ENCODE data around the gene SERPINA1. TPM values are rescaled to one million over a fixed set of nuclear protein-coding genes. Genes with fewer than 3 reads are reported as not detected.

Gene SERPINA1
- total and polyA plus RNA-seq, 10 of the 15 experiments (the other 5 are each of a cell fraction or from before 2014, with no cell fraction given): 0.16 to 6.6 (median 0.53) TPM

- intact Hi-C loops (cut with micrococcal nuclease; ENCODE audit: unreplicated experiment): no loop called here
- no peak for TF ChIP-seq EGR1 (IDR thresholded peaks at IDR 0.05; ENCODE audit: borderline replicate concordance in 1 of 2, low read depth in 2 of 2, low read length in 2 of 2)
- no peak for TF ChIP-seq CEBPB (IDR thresholded peaks at IDR 0.05; ENCODE audit: borderline replicate concordance in 1 of 2, low read depth in 2 of 2, low read length in 2 of 2)
- TF ChIP-seq TARDBP (IDR thresholded peaks at IDR 0.05; ENCODE audit: borderline replicate concordance): no peak
- TF ChIP-seq NFYA (IDR thresholded peaks at IDR 0.05; ENCODE audit: borderline replicate concordance, low read depth, low read length): no peak
- TF ChIP-seq SPI1 (IDR thresholded peaks at IDR 0.05; ENCODE audit: borderline replicate concordance, insufficient read depth, low read depth, low read length): no peak
- TF ChIP-seq SIN3A (IDR thresholded peaks at IDR 0.05; ENCODE audit: low read depth, low read length): no peak
- TF ChIP-seq TCF3 (IDR thresholded peaks at IDR 0.05; ENCODE audit: borderline replicate concordance, insufficient read depth, low read depth, low read length): no peak
- no peak for TF ChIP-seq ZBTB40 (IDR thresholded peaks at IDR 0.05; ENCODE audit: borderline replicate concordance)
- no peak for TF ChIP-seq MEF2B (IDR thresholded peaks at IDR 0.05; ENCODE audit: partially characterized antibody, poor library complexity, severe bottlenecking)
- TF ChIP-seq MYC (IDR thresholded peaks at IDR 0.05; ENCODE audit: insufficient read depth, insufficient read length, insufficient replicate concordance, low read length, severe bottlenecking): no peak
- no peak for TF ChIP-seq IRF4 (IDR thresholded peaks at IDR 0.05; ENCODE audit: low read depth, low read length)
- TF ChIP-seq LARP7 (IDR thresholded peaks at IDR 0.05): no peak
- TF ChIP-seq NFXL1 (IDR thresholded peaks at IDR 0.05; ENCODE audit: borderline replicate concordance): no peak
- TF ChIP-seq EED (IDR thresholded peaks at IDR 0.05; ENCODE audit: low read depth): no peak
- no peak for TF ChIP-seq EZH2 (IDR thresholded peaks at IDR 0.05; ENCODE audit: borderline replicate concordance, control insufficient read depth, low read depth, low read length)
- DNase-seq (ENCODE audit: low read depth, low spot score) (no peak), ATAC-seq (no peak), FAIRE-seq (no peak)
- H3K4me2 ChIP-seq (ENCODE audit: control insufficient read depth, insufficient read depth): no peak overlapping the region
- no peak overlapping the region for H3K27ac ChIP-seq (ENCODE audit: control insufficient read depth, insufficient read depth)
- BruUV-seq (replicated peaks): no TSS peak
- H3K4me3 ChIP-seq: no peak overlapping the region
- H3K9me3 ChIP-seq (replicated peaks; ENCODE audit: control insufficient read depth, insufficient read depth, low read length): no peaks in the 10 kb centered on the region
- in situ Hi-C loops (cut with MboI): no loop called here
- no peaks in the 10 kb centered on the region for H3K79me2 ChIP-seq (ENCODE audit: control insufficient read depth, insufficient read depth, low read length)
- WGBS (ENCODE audit: insufficient coverage, insufficient replicate concordance, low lambda C conversion rate, missing lambda C conversion rate): 26% methylated on average over 9 of the region's 9 CpGs
- SMC1A ChIA-PET (ENCODE audit: uncharacterized antibody, unreplicated experiment): no interaction called here
- RAD21 ChIA-PET (ENCODE audit: unreplicated experiment): no interaction called here
- no peaks in the 10 kb centered on the region for H3K36me3 ChIP-seq (ENCODE audit: control insufficient read depth in 2 of 2, insufficient read depth in 2 of 2, low read length in 1 of 2)
- CTCF ChIA-PET: interaction anchor here (0.9 kb wide), 1 partner anchor 20 kb away, joined by 4 read pairs; no protein-coding TSS in a partner anchor
- no peak overlapping the region for H3K9ac ChIP-seq (ENCODE audit: control insufficient read depth, insufficient read depth, low read length)
- no peaks in the 10 kb centered on the region; the same call in 1 of the 2 replicates for H3K4me1 ChIP-seq (ENCODE audit: control insufficient read depth, insufficient read depth, low read length)
- H4K20me1 ChIP-seq (ENCODE audit: control insufficient read depth, insufficient read depth): no peaks in the 10 kb centered on the region; the same call in 1 of the 2 replicates
- no peak overlapping the region for H2AFZ ChIP-seq (ENCODE audit: control insufficient read depth, low read depth, low read length)
- POLR2A ChIA-PET: no interaction called here
- H3K27me3 ChIP-seq (replicated peaks in 1 of 2; ENCODE audit: control insufficient read depth in 2 of 2, insufficient read depth in 2 of 2, low read length in 1 of 2): peaks cover 0 to 4% of the 10 kb centered on the region in 2 experiments; a peak in 1 of 4 replicates
Measured at GRCh38 chr14:94394581-94395207, 6.3 kb upstream of the SERPINA1 start.
